Activated naive CD8-positive, alpha-beta T cell treated with anti-CD3 and anti-CD28 coated beads, Interleukin-2, amount 50 U/mL, for 24 hours (primary cell): Measurements from ENCODE around the gene GFOD1.
"Not testable (repeated sequence)": the region's sequence is repeated elsewhere in the genome, so short reads cannot be mapped to it uniquely, and the experiment has no call there.

Experiments used
- ATAC-seq: fragments of 150-1000 bp; cut with Tn5 transposase; one replicate; pipeline ENCODE4 v1.10.0; 2021
- DNase-seq: peaks from one replicate; pipeline ENCODE4 v3.0.0; 2021
- H3K27ac Mint-ChIP-seq: one replicate; pipeline ENCODE4 v1.8.0; 2021; ENCODE audit warnings: mild to moderate bottlenecking, mixed read lengths
- H3K27me3 Mint-ChIP-seq: one replicate; pipeline ENCODE4 v1.8.0; 2021; ENCODE audit warnings: mixed read lengths
- H3K36me3 Mint-ChIP-seq: one replicate; pipeline ENCODE4 v1.8.0; 2021; ENCODE audit warnings: low read depth, mixed read lengths
- H3K4me1 Mint-ChIP-seq: one replicate; pipeline ENCODE4 v1.8.0; 2021; ENCODE audit warnings: mixed read lengths
- H3K4me3 Mint-ChIP-seq: one replicate; pipeline ENCODE4 v1.8.0; 2021; ENCODE audit warnings: mild to moderate bottlenecking, moderate library complexity, mixed read lengths
- H3K9me3 Mint-ChIP-seq: one replicate; pipeline ENCODE4 v1.8.0; 2021; ENCODE audit warnings: mixed read lengths

The GFOD1 gene

GRCh38 chr6:13453153-13453552, 34.2 kb downstream of the GFOD1 start:
- DNase-seq (no peak), ATAC-seq (no peak)
- peak overlapping the region; percentile 93 for H3K27ac Mint-ChIP-seq
- peaks cover 72% of the 10 kb centered on the region for H3K4me1 Mint-ChIP-seq
- H3K27me3 Mint-ChIP-seq = no peaks in the 10 kb centered on the region
- H3K36me3 Mint-ChIP-seq = peaks cover 25% of the 10 kb centered on the region
- no peaks in the 10 kb centered on the region for H3K9me3 Mint-ChIP-seq
- no peak overlapping the region for H3K4me3 Mint-ChIP-seq

GRCh38 chr6:13452346-13453117, 34.9 kb downstream of the GFOD1 start:
- Mint-ChIP-seq H3K36me3 (peaks cover 26% of the 10 kb centered on the region), H3K27me3 (no peaks in the 10 kb centered on the region), H3K4me3 (no peak overlapping the region), H3K4me1 (peaks cover 72% of the 10 kb centered on the region), H3K9me3 (no peaks in the 10 kb centered on the region), H3K27ac (no peak overlapping the region)
- DNase-seq = no peak
- ATAC-seq = no peak

GRCh38 chr6:13451181-13451895, 36.1 kb downstream of the GFOD1 start:
- peaks cover 60% of the 10 kb centered on the region for H3K4me1 Mint-ChIP-seq

DNA sequence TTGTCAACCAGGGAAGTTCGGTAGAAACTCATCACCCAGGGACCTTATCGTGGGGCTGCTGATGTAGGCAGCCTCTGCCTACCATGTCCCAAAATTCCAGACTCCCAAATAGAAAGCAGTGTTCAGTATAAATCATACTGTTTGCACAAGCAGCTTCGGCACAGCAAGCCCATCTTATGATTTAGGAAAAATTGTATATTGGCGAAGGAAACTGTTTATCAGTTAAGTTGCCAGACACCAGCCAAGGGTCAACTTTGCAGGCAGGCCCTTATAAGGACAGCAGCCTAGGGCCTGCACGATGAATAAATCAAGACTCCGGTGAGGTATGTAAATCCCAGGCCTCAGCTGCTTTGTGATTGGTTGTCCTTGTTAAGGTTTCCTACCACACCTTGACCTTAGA, 36.8 kb downstream of the GFOD1 start:
- Mint-ChIP-seq H3K9me3 (no peaks in the 10 kb centered on the region), H3K36me3 (peaks cover 26% of the 10 kb centered on the region), H3K27me3 (no peaks in the 10 kb centered on the region), H3K4me1 (peaks cover 60% of the 10 kb centered on the region), H3K4me3 (no peak overlapping the region), H3K27ac (no peak overlapping the region)
- DNase-seq (no peak), ATAC-seq (no peak)

More at GRCh38 chr6:13451181-13451895, 36.1 kb downstream of the GFOD1 start:
- no peak overlapping the region for H3K4me3 Mint-ChIP-seq
- DNase-seq (no peak), ATAC-seq (no peak)
- H3K36me3 Mint-ChIP-seq = peaks cover 26% of the 10 kb centered on the region
- H3K27ac Mint-ChIP-seq = no peak overlapping the region
- no peaks in the 10 kb centered on the region for H3K27me3 Mint-ChIP-seq
- no peaks in the 10 kb centered on the region for H3K9me3 Mint-ChIP-seq

DNA sequence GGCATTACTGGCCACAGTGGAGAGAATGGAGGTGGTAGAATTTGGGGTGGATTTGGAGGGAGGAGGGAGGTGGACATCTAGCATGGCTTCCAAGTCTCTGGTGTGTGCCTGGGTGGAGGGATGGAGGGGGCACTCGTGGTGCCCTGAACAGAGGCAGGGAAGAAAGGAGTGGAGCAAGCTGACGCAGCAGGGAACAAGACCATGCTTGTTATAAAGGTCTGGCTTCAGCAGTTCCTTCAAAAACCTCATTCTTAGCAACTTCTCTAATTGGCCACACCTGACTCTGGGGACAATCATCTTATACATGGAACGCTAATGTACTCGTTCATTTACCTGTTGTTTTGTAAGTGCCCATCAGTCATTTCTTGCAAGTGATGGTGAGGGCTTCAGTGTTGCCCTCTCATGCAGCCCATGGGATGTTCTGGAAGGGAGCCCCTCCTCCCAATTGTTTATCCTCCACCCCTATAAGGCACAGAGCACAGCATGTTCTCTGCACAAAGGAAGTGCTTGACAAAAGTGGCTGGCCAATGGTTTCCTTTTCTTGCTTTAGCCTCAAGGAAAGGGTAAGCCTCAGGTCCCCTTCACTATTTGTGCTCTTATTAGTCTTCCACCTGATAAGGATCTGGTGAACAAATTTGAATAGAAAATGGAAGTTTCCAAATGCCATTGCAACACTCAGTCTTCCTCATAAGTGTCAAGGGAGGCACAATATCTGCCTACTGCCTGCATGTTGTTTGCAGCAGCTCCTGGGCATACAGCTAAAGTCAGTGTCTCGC, 39.3 kb downstream of the GFOD1 start:
- Mint-ChIP-seq H3K4me3 (no peak overlapping the region), H3K27ac (no peak overlapping the region), H3K36me3 (peaks cover 31% of the 10 kb centered on the region), H3K4me1 (peaks cover 43% of the 10 kb centered on the region), H3K9me3 (no peaks in the 10 kb centered on the region), H3K27me3 (no peaks in the 10 kb centered on the region)
- DNase-seq (no peak), ATAC-seq (peak; percentile 54)

DNA sequence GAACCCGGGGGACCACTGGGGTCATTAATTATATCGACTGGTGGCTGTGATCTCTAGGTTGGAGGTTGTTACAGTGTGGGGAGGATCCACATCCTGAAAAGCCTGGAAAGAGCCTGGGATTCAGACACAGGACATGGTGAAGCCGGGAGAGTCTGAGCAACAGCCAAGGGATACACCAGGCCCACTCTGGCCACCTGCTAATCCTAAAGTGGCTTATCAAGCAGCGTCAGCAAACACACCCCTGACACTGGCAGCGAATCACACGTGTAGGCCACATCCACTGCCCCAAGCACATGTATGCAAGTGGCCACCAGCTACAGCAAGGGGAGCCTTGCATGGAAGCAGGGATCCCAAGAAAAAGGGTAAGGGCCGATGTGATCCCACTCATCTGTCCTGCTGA, 41.0 kb downstream of the GFOD1 start:
- peaks cover 23% of the 10 kb centered on the region for H3K36me3 Mint-ChIP-seq
- H3K4me3 Mint-ChIP-seq = no peak overlapping the region
- no peaks in the 10 kb centered on the region for H3K27me3 Mint-ChIP-seq
- DNase-seq (no peak), ATAC-seq (no peak)
- peaks cover 34% of the 10 kb centered on the region for H3K4me1 Mint-ChIP-seq
- no peaks in the 10 kb centered on the region for H3K9me3 Mint-ChIP-seq
- H3K27ac Mint-ChIP-seq = no peak overlapping the region

GRCh38 chr6:13445744-13446115, 41.7 kb downstream of the GFOD1 start:
- no peaks in the 10 kb centered on the region for H3K27me3 Mint-ChIP-seq
- DNase-seq (no peak), ATAC-seq (no peak)
- H3K27ac Mint-ChIP-seq = no peak overlapping the region
- H3K4me1 Mint-ChIP-seq = peaks cover 39% of the 10 kb centered on the region
- H3K9me3 Mint-ChIP-seq = no peaks in the 10 kb centered on the region
- no peak overlapping the region for H3K4me3 Mint-ChIP-seq
- peaks cover 25% of the 10 kb centered on the region for H3K36me3 Mint-ChIP-seq

- no peak for ATAC-seq
- H3K36me3 Mint-ChIP-seq = peaks cover 20% of the 10 kb centered on the region
- H3K9me3 Mint-ChIP-seq = no peaks in the 10 kb centered on the region
These were observed 42.2 kb downstream of the GFOD1 start for GRCh38 chr6:13445005-13445743.

GRCh38 chr6:13444604-13445003, 42.8 kb downstream of the GFOD1 start:
- Mint-ChIP-seq H3K27ac (no peak overlapping the region), H3K36me3 (peaks cover 15% of the 10 kb centered on the region), H3K4me3 (no peak overlapping the region), H3K9me3 (no peaks in the 10 kb centered on the region), H3K27me3 (no peaks in the 10 kb centered on the region), H3K4me1 (peaks cover 39% of the 10 kb centered on the region)
- ATAC-seq = no peak
- no peak for DNase-seq

More at GRCh38 chr6:13445005-13445743, 42.2 kb downstream of the GFOD1 start:
- peaks cover 39% of the 10 kb centered on the region for H3K4me1 Mint-ChIP-seq
- no peak for DNase-seq
- no peak overlapping the region for H3K27ac Mint-ChIP-seq
- no peak overlapping the region for H3K4me3 Mint-ChIP-seq
- H3K27me3 Mint-ChIP-seq = no peaks in the 10 kb centered on the region

GRCh38 chr6:13443978-13444377, 43.4 kb downstream of the GFOD1 start:
- not testable (repeated sequence) for H3K9me3 Mint-ChIP-seq, ATAC-seq, H3K4me3 Mint-ChIP-seq, DNase-seq, H3K27me3 Mint-ChIP-seq, H3K27ac Mint-ChIP-seq
- peaks cover 35% of the 10 kb centered on the region for H3K4me1 Mint-ChIP-seq
- H3K36me3 Mint-ChIP-seq = peaks cover 14% of the 10 kb centered on the region

- H3K4me1 Mint-ChIP-seq = peaks cover 27% of the 10 kb centered on the region
- H3K4me3 Mint-ChIP-seq = no peak overlapping the region
- H3K27ac Mint-ChIP-seq = no peak overlapping the region
These were observed 45.6 kb downstream of the GFOD1 start for GRCh38 chr6:13441778-13442177.

DNA sequence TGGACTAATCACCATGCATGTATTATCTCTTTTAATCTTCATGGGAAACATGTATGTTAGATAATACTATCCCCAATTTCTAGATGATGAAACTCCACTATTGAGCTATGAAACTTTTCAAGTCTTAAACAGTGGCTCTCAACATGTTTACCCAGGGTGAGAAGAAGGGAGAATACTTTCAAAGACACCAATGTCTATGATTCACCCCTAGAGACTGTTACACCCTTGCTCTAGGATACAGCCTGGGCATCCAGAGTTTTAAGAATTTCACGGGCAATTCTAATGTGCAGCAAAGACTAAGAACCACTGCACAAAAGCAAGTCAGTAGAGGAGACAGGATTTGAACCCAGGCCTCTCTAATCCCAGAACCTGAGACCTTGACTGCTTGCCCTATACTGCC, 47.8 kb downstream of the GFOD1 start:
- peaks cover 13% of the 10 kb centered on the region for H3K36me3 Mint-ChIP-seq
- no peak overlapping the region for H3K4me3 Mint-ChIP-seq
- H3K27me3 Mint-ChIP-seq = no peaks in the 10 kb centered on the region
- H3K27ac Mint-ChIP-seq = no peak overlapping the region
- H3K4me1 Mint-ChIP-seq = peaks cover 30% of the 10 kb centered on the region
- ATAC-seq (no peak), DNase-seq (no peak)
- no peaks in the 10 kb centered on the region for H3K9me3 Mint-ChIP-seq

More at GRCh38 chr6:13441778-13442177, 45.6 kb downstream of the GFOD1 start:
- DNase-seq (no peak), ATAC-seq (no peak)
- Mint-ChIP-seq H3K27me3 (no peaks in the 10 kb centered on the region), H3K36me3 (peaks cover 13% of the 10 kb centered on the region), H3K9me3 (no peaks in the 10 kb centered on the region)

GRCh38 chr6:13438126-13438525, 49.3 kb downstream of the GFOD1 start:
- DNase-seq = no peak
- Mint-ChIP-seq H3K36me3 (peaks cover 12% of the 10 kb centered on the region), H3K9me3 (no peaks in the 10 kb centered on the region), H3K27ac (no peak overlapping the region), H3K4me1 (peaks cover 41% of the 10 kb centered on the region), H3K27me3 (no peaks in the 10 kb centered on the region), H3K4me3 (no peak overlapping the region)
- ATAC-seq = no peak
